Measurements from ENCODE around the gene NHP2. TPM values are rescaled to one million over a fixed set of nuclear protein-coding genes. Genes with fewer than 3 reads are reported as not detected.
A peak's percentile ranks its signal among the peaks of the same experiment; 100 is the strongest.

Gene NHP2
- polyA plus RNA-seq, 2 of the 4 experiments (the other 2 are of a cell fraction): 205 to 553 TPM

DNA sequence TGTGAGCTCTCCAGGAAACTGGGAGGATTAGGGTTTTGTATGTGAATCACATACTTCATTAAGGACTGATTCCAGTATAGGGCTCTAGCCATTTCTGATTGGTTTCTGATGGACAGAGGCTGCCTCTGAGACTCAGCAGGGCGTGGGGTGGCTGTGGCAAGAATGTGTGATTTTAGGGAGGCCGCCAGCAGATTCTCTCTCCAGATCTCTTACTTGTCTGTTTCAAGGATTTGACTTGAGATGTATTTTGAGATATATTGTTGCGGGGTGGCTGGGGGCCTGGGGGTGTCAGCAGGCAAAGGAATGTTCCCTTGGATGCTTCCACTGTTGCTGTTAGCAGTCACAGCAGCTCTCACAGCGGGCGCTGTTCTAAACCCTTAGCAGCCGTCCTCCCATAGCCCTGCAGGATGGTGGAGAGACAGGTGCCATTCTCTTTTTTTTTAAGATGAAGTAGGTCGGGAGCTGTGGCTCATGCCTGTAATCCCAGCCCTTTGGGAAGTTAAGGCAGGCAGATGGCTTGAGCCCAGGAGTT is 42.7 kb upstream of the NHP2 start:
- DNase-seq (ENCODE audit: low read depth in 1 of 2, low spot score in 1 of 2) (no peak), ATAC-seq (peak in 1 of 2 experiments; percentile 17; a peak in 1 of 6 replicates), FAIRE-seq (no peak)
- CTCF ChIA-PET: interaction anchor here (0.6 to 1.6 kb wide), 3 partner anchors 11 to 1345 kb away, joined by 3 to 4 read pairs (median 3); no protein-coding TSS in a partner anchor
- H3K9me3 ChIP-seq: peaks cover 12% of the 10 kb centered on the region; the same call in 2 of the 3 replicates
- no peaks in the 10 kb centered on the region for H3K4me1 ChIP-seq
- no peak overlapping the region for H3K27ac ChIP-seq
- H3K4me2 ChIP-seq: no peak overlapping the region
- WGBS (ENCODE audit: missing lambda C conversion rate): 78% methylated on average over 7 of the region's 7 CpGs
- TF ChIP-seq POLR2AphosphoS2 (conservative IDR thresholded peaks at IDR 0.05; ENCODE audit: low read length): no peak
- TF ChIP-seq SMC3 (IDR thresholded peaks at IDR 0.05): no peak
- TF ChIP-seq PHF8 (IDR thresholded peaks at IDR 0.05; ENCODE audit: borderline replicate concordance, low read depth): no peak
- TF ChIP-seq, protein P1, sequence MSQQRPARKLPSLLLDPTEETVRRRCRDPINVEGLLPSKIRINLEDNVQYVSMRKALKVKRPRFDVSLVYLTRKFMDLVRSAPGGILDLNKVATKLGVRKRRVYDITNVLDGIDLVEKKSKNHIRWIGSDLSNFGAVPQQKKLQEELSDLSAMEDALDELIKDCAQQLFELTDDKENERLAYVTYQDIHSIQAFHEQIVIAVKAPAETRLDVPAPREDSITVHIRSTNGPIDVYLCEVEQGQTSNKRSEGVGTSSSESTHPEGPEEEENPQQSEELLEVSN (IDR thresholded peaks at IDR 0.05; ENCODE audit: borderline replicate concordance, low read depth): no peak
- no peak for TF ChIP-seq CBX2 (IDR thresholded peaks at IDR 0.05; ENCODE audit: borderline replicate concordance, low read depth)
- TF ChIP-seq KDM1A (IDR thresholded peaks at IDR 0.05; ENCODE audit: low read depth): no peak
- TF ChIP-seq, protein P2, sequence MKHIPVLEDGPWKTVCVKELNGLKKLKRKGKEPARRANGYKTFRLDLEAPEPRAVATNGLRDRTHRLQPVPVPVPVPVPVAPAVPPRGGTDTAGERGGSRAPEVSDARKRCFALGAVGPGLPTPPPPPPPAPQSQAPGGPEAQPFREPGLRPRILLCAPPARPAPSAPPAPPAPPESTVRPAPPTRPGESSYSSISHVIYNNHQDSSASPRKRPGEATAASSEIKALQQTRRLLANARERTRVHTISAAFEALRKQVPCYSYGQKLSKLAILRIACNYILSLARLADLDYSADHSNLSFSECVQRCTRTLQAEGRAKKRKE (CRISPR knock-in tag; IDR thresholded peaks at IDR 0.05; ENCODE audit: low read depth): no peak
- TF ChIP-seq REST (IDR thresholded peaks at IDR 0.05): no peak
- TF ChIP-seq MAFK (IDR thresholded peaks at IDR 0.05; ENCODE audit: partially characterized antibody): no peak
- TF ChIP-seq ESRRA (IDR thresholded peaks at IDR 0.05; ENCODE audit: borderline replicate concordance, low read length): no peak
- no peak for TF ChIP-seq RCOR1 (IDR thresholded peaks at IDR 0.05; ENCODE audit: low read depth, low read length)
- no peak for TF ChIP-seq RFX5 (IDR thresholded peaks at IDR 0.05)
- TF ChIP-seq RNF2 (IDR thresholded peaks at IDR 0.05; ENCODE audit: borderline replicate concordance, low read depth): no peak
- no peak for TF ChIP-seq HEYL (CRISPR knock-in tag; IDR thresholded peaks at IDR 0.05)
- no peak for TF ChIP-seq BCL3 (IDR thresholded peaks at IDR 0.05)
- TF ChIP-seq, protein P3, sequence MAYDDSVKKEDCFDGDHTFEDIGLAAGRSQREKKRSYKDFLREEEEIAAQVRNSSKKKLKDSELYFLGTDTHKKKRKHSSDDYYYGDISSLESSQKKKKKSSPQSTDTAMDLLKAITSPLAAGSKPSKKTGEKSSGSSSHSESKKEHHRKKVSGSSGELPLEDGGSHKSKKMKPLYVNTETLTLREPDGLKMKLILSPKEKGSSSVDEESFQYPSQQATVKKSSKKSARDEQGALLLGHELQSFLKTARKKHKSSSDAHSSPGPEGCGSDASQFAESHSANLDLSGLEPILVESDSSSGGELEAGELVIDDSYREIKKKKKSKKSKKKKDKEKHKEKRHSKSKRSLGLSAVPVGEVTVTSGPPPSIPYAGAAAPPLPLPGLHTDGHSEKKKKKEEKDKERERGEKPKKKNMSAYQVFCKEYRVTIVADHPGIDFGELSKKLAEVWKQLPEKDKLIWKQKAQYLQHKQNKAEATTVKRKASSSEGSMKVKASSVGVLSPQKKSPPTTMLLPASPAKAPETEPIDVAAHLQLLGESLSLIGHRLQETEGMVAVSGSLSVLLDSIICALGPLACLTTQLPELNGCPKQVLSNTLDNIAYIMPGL (CRISPR knock-in tag; IDR thresholded peaks at IDR 0.05; ENCODE audit: borderline replicate concordance): no peak
- TF ChIP-seq HDAC2 (IDR thresholded peaks at IDR 0.05): no peak
- no peak for TF ChIP-seq TFCP2L1 (CRISPR knock-in tag; IDR thresholded peaks at IDR 0.05)
- POLR2A ChIA-PET: interaction anchor here (2.2 kb wide), 1 partner anchor 8 kb away, joined by 8 read pairs; the partner anchor contains the start of gene HNRNPAB
- no peak overlapping the region for H3K4me3 ChIP-seq

All from A549 (cell line).